Hepatocyte (in vitro differentiated cells): ENCODE results near the gene TRIM72.

Source experiments
- EZH2 ChIP-seq: fragments of 200-600 bp; sonication (generic); IDR thresholded peaks from 2 replicates; pipeline ENCODE4 v1.6.1; 2016; ENCODE audit warnings: antibody characterized with exemption, mild to moderate bottlenecking, borderline replicate concordance
- TF ChIP-seq, protein P1 (sequence below): fragments of 200-600 bp; sonication (generic); IDR thresholded peaks from 2 replicates; pipeline ENCODE4 v1.5.1; 2016; ENCODE audit warnings: antibody characterized with exemption, mild to moderate bottlenecking; ENCODE audit not compliant: poor library complexity

DNA sequence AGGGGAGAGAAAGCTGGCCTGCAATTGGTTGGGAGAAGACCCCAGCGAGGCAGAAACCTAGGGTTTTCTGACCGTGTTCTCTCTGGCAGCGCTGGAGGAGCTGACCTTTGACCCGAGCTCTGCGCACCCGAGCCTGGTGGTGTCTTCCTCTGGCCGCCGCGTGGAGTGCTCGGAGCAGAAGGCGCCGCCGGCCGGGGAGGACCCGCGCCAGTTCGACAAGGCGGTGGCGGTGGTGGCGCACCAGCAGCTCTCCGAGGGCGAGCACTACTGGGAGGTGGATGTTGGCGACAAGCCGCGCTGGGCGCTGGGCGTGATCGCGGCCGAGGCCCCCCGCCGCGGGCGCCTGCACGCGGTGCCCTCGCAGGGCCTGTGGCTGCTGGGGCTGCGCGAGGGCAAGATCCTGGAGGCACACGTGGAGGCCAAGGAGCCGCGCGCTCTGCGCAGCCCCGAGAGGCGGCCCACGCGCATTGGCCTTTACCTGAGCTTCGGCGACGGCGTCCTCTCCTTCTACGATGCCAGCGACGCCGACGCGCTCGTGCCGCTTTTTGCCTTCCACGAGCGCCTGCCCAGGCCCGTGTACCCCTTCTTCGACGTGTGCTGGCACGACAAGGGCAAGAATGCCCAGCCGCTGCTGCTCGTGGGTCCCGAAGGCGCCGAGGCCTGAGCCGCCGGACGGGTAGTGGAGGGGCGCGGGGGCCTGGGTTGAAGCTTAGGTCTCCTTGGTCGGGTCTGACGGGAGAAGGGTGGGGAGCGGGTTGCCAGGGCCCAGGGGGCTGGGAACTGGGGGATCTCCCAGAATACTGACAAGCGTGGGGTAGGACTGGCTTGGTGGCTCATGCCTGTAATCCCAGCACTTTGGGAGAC, 10.4 kb downstream of the TRIM72 start:
- TF ChIP-seq, protein P1, sequence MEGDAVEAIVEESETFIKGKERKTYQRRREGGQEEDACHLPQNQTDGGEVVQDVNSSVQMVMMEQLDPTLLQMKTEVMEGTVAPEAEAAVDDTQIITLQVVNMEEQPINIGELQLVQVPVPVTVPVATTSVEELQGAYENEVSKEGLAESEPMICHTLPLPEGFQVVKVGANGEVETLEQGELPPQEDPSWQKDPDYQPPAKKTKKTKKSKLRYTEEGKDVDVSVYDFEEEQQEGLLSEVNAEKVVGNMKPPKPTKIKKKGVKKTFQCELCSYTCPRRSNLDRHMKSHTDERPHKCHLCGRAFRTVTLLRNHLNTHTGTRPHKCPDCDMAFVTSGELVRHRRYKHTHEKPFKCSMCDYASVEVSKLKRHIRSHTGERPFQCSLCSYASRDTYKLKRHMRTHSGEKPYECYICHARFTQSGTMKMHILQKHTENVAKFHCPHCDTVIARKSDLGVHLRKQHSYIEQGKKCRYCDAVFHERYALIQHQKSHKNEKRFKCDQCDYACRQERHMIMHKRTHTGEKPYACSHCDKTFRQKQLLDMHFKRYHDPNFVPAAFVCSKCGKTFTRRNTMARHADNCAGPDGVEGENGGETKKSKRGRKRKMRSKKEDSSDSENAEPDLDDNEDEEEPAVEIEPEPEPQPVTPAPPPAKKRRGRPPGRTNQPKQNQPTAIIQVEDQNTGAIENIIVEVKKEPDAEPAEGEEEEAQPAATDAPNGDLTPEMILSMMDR: no peak
- no peak for TF ChIP-seq EZH2
